Activated B cell treated with CpG ODN at 0.5 μM for 24 hours (primary cell): ENCODE data around the gene NAA15. TPM values are rescaled to one million over a fixed set of nuclear protein-coding genes. Genes with fewer than 3 reads are reported as not detected.

ENCODE experiments used
- ATAC-seq: fragments of 200-7000 bp; cut with Tn5 transposase; one replicate; pipeline ENCODE4 v1.10.0; 2021; ENCODE audit warnings: low read depth, mild to moderate bottlenecking, moderate library complexity
- CTCF ChIA-PET: fragments of 350-600 bp; sonication (Branson Sonifier 250); formaldehyde crosslinking; loops from one replicate; lab custom pipeline; 2021; ENCODE audit warnings: antibody characterized with exemption; lab: Charles Lee
- POLR2A ChIA-PET: fragments of 350-600 bp; sonication (Branson Sonifier 250); formaldehyde crosslinking; loops from one replicate; lab custom pipeline; 2021; ENCODE audit warnings: antibody characterized with exemption; lab: Charles Lee
- DNase-seq: peaks from one replicate; pipeline ENCODE4 v3.0.0; 2022
- H3K27ac Mint-ChIP-seq: one replicate; pipeline ENCODE4 v1.8.0; 2020; ENCODE audit warnings: mixed read lengths
- H3K27me3 Mint-ChIP-seq: one replicate; pipeline ENCODE4 v1.8.0; 2021; ENCODE audit warnings: mixed read lengths
- H3K36me3 Mint-ChIP-seq: one replicate; pipeline ENCODE4 v1.8.0; 2021; ENCODE audit warnings: low read depth, mixed read lengths
- H3K4me1 Mint-ChIP-seq: one replicate; pipeline ENCODE4 v1.8.0; 2021; ENCODE audit warnings: mixed read lengths
- H3K4me3 Mint-ChIP-seq: one replicate; pipeline ENCODE4 v1.8.0; 2020; ENCODE audit warnings: mild to moderate bottlenecking, mixed read lengths
- H3K9me3 Mint-ChIP-seq: one replicate; pipeline ENCODE4 v1.8.0; 2020; ENCODE audit warnings: mixed read lengths
- intact Hi-C: fragments of 100-400 bp; cut with micrococcal nuclease; formaldehyde crosslinking; loops from one replicate; pipeline ENCODE4 v1.15.1; 2024
- total RNA-seq: library from RNA; stranded (reverse); gene quantifications from 2 replicates; pipeline ENCODE4 v1.2.3, GENCODE V29; 2022
- TF ChIP-seq, protein P1 (sequence below): fragments of 200-600 bp; IDR thresholded peaks from one replicate; pipeline ENCODE4 v1.8.0; 2022; ENCODE audit warnings: antibody characterized with exemption, mild to moderate bottlenecking

Gene NAA15
- total RNA-seq, 1 donor from 2014 or later: 66.5 TPM

DNA sequence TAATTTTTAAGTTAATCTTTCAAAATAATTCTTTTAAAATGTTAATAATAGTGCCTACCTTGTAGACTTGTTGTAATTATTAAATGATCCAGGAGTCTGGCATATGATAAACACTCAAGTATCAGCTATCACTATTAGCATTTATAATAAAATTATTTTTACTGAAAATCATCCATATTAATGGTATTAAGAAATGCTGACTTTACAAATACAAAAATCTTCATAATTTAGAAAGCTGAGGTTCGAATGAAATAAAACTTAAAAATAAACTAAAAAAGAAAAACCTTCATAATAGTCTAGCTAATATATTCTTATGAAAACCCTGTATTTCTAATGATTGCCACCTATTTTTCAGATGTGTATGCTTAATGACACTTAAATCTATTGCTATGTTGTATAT lies 26.5 kb upstream of the NAA15 start:
- intact Hi-C loops: no loop called here
- CTCF ChIA-PET: interaction anchor here (0.8 kb wide), 1 partner anchor 42 kb away, joined by 3 read pairs; no protein-coding TSS in a partner anchor
- Mint-ChIP-seq H3K4me1 (peaks cover 13% of the 10 kb centered on the region), H3K27me3 (peaks cover 23% of the 10 kb centered on the region), H3K27ac (no peak overlapping the region), H3K36me3 (no peaks in the 10 kb centered on the region), H3K9me3 (no peaks in the 10 kb centered on the region), H3K4me3 (no peak overlapping the region)
- DNase-seq (no peak), ATAC-seq (no peak)
- POLR2A ChIA-PET: interaction anchor here (0.6 to 1.3 kb wide), 2 partner anchors 8 kb away, joined by 3 to 4 read pairs; no protein-coding TSS in a partner anchor
- TF ChIP-seq, protein P1, sequence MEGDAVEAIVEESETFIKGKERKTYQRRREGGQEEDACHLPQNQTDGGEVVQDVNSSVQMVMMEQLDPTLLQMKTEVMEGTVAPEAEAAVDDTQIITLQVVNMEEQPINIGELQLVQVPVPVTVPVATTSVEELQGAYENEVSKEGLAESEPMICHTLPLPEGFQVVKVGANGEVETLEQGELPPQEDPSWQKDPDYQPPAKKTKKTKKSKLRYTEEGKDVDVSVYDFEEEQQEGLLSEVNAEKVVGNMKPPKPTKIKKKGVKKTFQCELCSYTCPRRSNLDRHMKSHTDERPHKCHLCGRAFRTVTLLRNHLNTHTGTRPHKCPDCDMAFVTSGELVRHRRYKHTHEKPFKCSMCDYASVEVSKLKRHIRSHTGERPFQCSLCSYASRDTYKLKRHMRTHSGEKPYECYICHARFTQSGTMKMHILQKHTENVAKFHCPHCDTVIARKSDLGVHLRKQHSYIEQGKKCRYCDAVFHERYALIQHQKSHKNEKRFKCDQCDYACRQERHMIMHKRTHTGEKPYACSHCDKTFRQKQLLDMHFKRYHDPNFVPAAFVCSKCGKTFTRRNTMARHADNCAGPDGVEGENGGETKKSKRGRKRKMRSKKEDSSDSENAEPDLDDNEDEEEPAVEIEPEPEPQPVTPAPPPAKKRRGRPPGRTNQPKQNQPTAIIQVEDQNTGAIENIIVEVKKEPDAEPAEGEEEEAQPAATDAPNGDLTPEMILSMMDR: no peak

DNA sequence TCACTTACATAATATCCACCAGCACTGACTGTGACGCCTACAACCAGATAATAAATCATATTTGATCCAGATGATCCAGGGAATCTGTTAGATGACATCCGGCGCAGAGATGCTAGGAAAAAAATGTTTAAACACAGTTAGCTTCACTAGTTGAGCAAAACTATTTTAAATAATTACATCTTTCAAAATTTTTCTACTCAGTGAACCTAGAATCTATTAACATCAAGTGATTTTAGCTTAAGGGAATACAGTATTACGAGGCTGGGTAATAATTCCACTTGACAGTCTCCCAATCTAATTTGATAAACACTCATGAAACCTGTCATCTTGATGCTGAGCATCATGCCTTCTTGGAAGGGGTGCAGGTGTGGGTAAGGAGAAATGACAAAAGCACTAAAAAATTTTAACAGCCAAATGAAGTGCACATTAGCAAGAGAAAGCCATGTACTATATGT lies 26.0 kb upstream of the NAA15 start:
- TF ChIP-seq, protein P1: no peak
- H3K36me3 Mint-ChIP-seq: no peaks in the 10 kb centered on the region
- ATAC-seq (no peak), DNase-seq (no peak)
- intact Hi-C loops: no loop called here
- peaks cover 24% of the 10 kb centered on the region for H3K27me3 Mint-ChIP-seq
- no peak overlapping the region for H3K27ac Mint-ChIP-seq
- H3K4me1 Mint-ChIP-seq: peaks cover 19% of the 10 kb centered on the region
- CTCF ChIA-PET: interaction anchor here (0.8 kb wide), 1 partner anchor 43 kb away, joined by 3 read pairs; no protein-coding TSS in a partner anchor
- no peaks in the 10 kb centered on the region for H3K9me3 Mint-ChIP-seq
- POLR2A ChIA-PET: interaction anchor here (0.6 to 1.3 kb wide), 2 partner anchors 7 to 9 kb away, joined by 3 to 4 read pairs; no protein-coding TSS in a partner anchor
- H3K4me3 Mint-ChIP-seq: no peak overlapping the region

DNA sequence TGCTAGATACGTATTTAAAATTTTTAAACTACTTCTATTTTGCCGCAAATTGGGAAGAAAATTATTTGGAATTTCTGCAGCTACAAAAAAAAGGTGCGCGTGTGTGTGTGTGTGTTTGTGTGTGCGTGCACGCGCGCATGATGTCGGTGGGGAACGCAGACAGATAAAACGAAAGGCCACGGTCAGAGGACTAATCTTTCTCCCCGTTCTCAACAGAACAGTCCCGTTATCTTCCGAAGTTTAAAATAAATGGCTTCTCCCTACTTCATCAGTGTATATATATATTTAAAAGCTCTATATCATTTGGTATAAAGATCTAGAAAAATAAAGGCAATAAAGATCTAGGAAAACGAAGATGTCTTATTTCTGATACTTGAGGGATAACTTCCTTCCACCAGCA lies 22.8 kb upstream of the NAA15 start:
- DNase-seq (no peak), ATAC-seq (no peak)
- intact Hi-C loops: no loop called here
- peaks cover 20% of the 10 kb centered on the region for H3K4me1 Mint-ChIP-seq
- H3K27ac Mint-ChIP-seq: no peak overlapping the region
- no peaks in the 10 kb centered on the region for H3K9me3 Mint-ChIP-seq
- no peaks in the 10 kb centered on the region for H3K36me3 Mint-ChIP-seq
- H3K4me3 Mint-ChIP-seq: peak overlapping the region; percentile 79
- H3K27me3 Mint-ChIP-seq: peaks cover 32% of the 10 kb centered on the region
- TF ChIP-seq, protein P1: no peak
- ChIA-PET CTCF (no interaction called here), POLR2A (no interaction called here)

DNA sequence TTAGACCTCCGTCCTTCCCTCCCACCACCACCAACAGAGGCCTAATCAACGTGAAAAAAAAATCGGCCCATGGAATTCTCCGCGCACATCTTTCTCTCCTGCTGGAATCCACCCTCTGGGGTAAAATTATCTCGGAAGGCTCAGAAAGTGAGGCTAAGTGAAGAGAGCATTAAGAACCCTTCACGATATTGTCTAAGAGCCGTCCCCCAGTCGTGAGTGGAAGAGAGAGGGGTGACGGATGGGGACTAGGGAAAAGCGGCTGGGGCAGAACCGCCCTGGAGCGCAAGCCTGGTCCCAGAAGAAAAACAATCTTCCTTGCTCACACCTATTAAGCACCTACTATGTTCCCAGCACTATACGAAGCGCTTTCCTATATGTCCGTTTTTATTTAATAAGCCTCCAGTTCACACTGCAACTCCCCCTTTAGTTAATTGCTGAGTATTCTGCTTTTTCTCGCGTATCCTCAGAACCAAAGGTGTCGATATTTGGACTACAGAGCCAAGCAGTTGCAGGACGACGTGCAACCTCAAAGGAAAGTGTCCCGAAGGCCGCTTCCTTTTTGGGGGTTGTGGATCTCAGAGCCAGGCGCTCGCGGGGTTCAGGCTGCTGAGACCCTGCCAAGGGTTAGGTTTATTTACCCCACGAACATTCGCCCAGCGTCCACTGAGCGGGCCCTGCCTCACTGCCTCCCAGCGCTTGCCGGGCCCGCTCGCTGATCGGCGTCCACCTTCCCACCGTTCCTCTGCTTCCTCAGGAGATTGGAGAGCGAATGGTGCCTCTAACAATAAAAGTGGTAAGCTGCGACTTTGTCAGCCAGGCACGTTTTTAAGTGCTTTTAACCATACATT lies 22.2 kb upstream of the NAA15 start:
- ATAC-seq (peak; percentile 52), DNase-seq (no peak)
- TF ChIP-seq, protein P1: no peak
- Mint-ChIP-seq H3K36me3 (no peaks in the 10 kb centered on the region), H3K27me3 (peaks cover 32% of the 10 kb centered on the region), H3K4me3 (peak overlapping the region; percentile 79), H3K27ac (no peak overlapping the region), H3K9me3 (no peaks in the 10 kb centered on the region), H3K4me1 (peaks cover 20% of the 10 kb centered on the region)
- intact Hi-C loops: loop anchor here (1.0 kb wide), 2 partner anchors 13 to 16 kb away; no protein-coding TSS in a partner anchor
- ChIA-PET POLR2A (interaction anchor here (0.6 kb wide), 1 partner anchor 9 kb away, joined by 3 read pairs; no protein-coding TSS in a partner anchor), CTCF (interaction anchor here (1.7 kb wide), 1 partner anchor 16 kb away, joined by 8 read pairs; no protein-coding TSS in a partner anchor)
